IMR-90 (cell line): ENCODE measurements around the gene KRTAP4-12. TPM values are rescaled to one million over a fixed set of nuclear protein-coding genes. Genes with fewer than 3 reads are reported as not detected.

Experiments used
- ATAC-seq: fragments of 200-7000 bp; cut with Tn5 transposase; 2 replicates; pipeline ENCODE4 v1.9.1; 2020; ENCODE audit warnings: low read depth, mild to moderate bottlenecking, moderate library complexity
- BruUV-seq: library from RNA; stranded (reverse); fragments of 400-500 nt; replicated peaks from 2 replicates; lab custom pipeline; 2021; lab: Mats Ljungman, UMichigan
- CTCF ChIA-PET: fragments of 300-600 bp; formaldehyde crosslinking; extraction: SDS; loops from one replicate; lab custom pipeline; 2021; ENCODE audit warnings: antibody characterized with exemption; lab: Yijun Ruan, JAX
- POLR2A ChIA-PET: fragments of 300-600 bp; sonication (Branson Sonifier 250); formaldehyde crosslinking; loops from one replicate; lab custom pipeline; 2022; ENCODE audit warnings: antibody characterized with exemption; ENCODE audit not compliant: unreplicated experiment; lab: Charles Lee
- DNase-seq: peaks from one replicate; pipeline ENCODE4 v3.0.0; 2013
- H2AFZ ChIP-seq: replicated peaks from 2 replicates; pipeline ENCODE3; 2013; ENCODE audit warnings: low read length, mild to moderate bottlenecking; ENCODE audit not compliant: poor library complexity
- H2AK5ac ChIP-seq: 2 replicates; pipeline ENCODE4 v1.6.1; 2013; ENCODE audit warnings: low read depth, low read length, inconsistent platforms
- H2AK9ac ChIP-seq: replicated peaks from 2 replicates; pipeline ENCODE3; 2013; ENCODE audit warnings: mild to moderate bottlenecking, low read depth, low read length, moderate library complexity; ENCODE audit not compliant: poor library complexity
- H2BK120ac ChIP-seq: 2 replicates; pipeline ENCODE4 v1.6.1; 2013; ENCODE audit warnings: low read depth, low read length, inconsistent platforms
- H2BK15ac ChIP-seq: 3 replicates; pipeline ENCODE4 v1.6.1; 2013; ENCODE audit warnings: low read depth, low read length, inconsistent platforms
- H2BK20ac ChIP-seq: 2 replicates; pipeline ENCODE4 v1.6.1; 2013; ENCODE audit warnings: low read depth, mild to moderate bottlenecking, inconsistent platforms, low read length, moderate library complexity
- H2BK5ac ChIP-seq: 2 replicates; pipeline ENCODE4 v1.6.1; 2013; ENCODE audit warnings: mild to moderate bottlenecking, low read depth, low read length, inconsistent platforms; ENCODE audit not compliant: poor library complexity, severe bottlenecking
- H3K14ac ChIP-seq: replicated peaks from 2 replicates; pipeline ENCODE4 v1.6.1; 2013; ENCODE audit warnings: low read depth, low read length, inconsistent platforms
- H3K18ac ChIP-seq: 2 replicates; pipeline ENCODE4 v1.6.1; 2013; ENCODE audit warnings: low read depth, low read length, control low read depth
- H3K23ac ChIP-seq: 2 replicates; pipeline ENCODE4 v1.6.1; 2013; ENCODE audit warnings: low read depth, low read length, inconsistent platforms
- H3K27ac ChIP-seq: 2 replicates; pipeline ENCODE4 v1.5.1; 2013; ENCODE audit warnings: mild to moderate bottlenecking, control low read depth, low read length; ENCODE audit not compliant: insufficient read depth
- H3K27me3 ChIP-seq: 2 replicates; pipeline ENCODE4 v1.6.1; 2013; ENCODE audit warnings: low read length; ENCODE audit not compliant: control insufficient read depth, insufficient read depth
- H3K36me3 ChIP-seq: 2 replicates; pipeline ENCODE4 v1.6.1; 2013; ENCODE audit warnings: low read length, mixed read lengths; ENCODE audit not compliant: control insufficient read depth, insufficient read depth
- H3K4ac ChIP-seq: 2 replicates; pipeline ENCODE4 v1.6.1; 2013; ENCODE audit warnings: low read depth, low read length, inconsistent platforms
- H3K4me1 ChIP-seq: 2 replicates; pipeline ENCODE4 v1.6.1; 2013; ENCODE audit warnings: low read length, mixed read lengths; ENCODE audit not compliant: control insufficient read depth, insufficient read depth
- H3K4me2 ChIP-seq: 2 replicates; pipeline ENCODE4 v1.6.1; 2013; ENCODE audit warnings: low read depth, mild to moderate bottlenecking, control low read depth, low read length, moderate library complexity
- H3K4me3 ChIP-seq: 2 replicates; pipeline ENCODE4 v1.5.1; 2013; ENCODE audit warnings: low read depth, mild to moderate bottlenecking, control low read depth, low read length, moderate library complexity; ENCODE audit not compliant: insufficient read depth
- H3K56ac ChIP-seq: 2 replicates; pipeline ENCODE4 v1.6.1; 2013; ENCODE audit warnings: low read length, inconsistent platforms; ENCODE audit not compliant: insufficient read depth; ENCODE audit errors: extremely low read depth
- H3K79me1 ChIP-seq, 2 experiments: 2 replicates each; pipeline ENCODE4 v1.6.1; 2013; ENCODE audit warnings: low read length in 2 of 2, inconsistent platforms in 1 of 2, low read depth in 1 of 2
- H3K9ac ChIP-seq: 2 replicates; pipeline ENCODE4 v1.6.1; 2013; ENCODE audit warnings: low read depth, low read length, control low read depth
- H3K9me1 ChIP-seq: 2 replicates; pipeline ENCODE4 v1.6.1; 2013; ENCODE audit warnings: low read length, inconsistent platforms; ENCODE audit not compliant: insufficient read depth
- H3K9me3 ChIP-seq: 2 replicates; pipeline ENCODE4 v1.6.1; 2013; ENCODE audit warnings: low read length; ENCODE audit not compliant: control insufficient read depth, insufficient read depth
- H4K20me1 ChIP-seq: 2 replicates; pipeline ENCODE4 v1.6.1; 2013; ENCODE audit warnings: low read length, inconsistent platforms; ENCODE audit not compliant: insufficient read depth
- H4K5ac ChIP-seq: 2 replicates; pipeline ENCODE4 v1.6.1; 2013; ENCODE audit warnings: mild to moderate bottlenecking, low read depth, low read length, control low read depth
- H4K8ac ChIP-seq, 2 experiments: 2 replicates each; pipeline ENCODE4 v1.6.1; 2013; ENCODE audit warnings: low read depth in 2 of 2, low read length in 2 of 2, control low read depth in 1 of 2, inconsistent platforms in 1 of 2
- H4K91ac ChIP-seq: 2 replicates; pipeline ENCODE4 v1.6.1; 2013; ENCODE audit warnings: low read depth, low read length, inconsistent platforms; ENCODE audit not compliant: insufficient read depth
- MAFK ChIP-seq: IDR thresholded peaks from 2 replicates; pipeline ENCODE4 v1.6.1; 2012; ENCODE audit warnings: low read depth, low read length, improper control_type of control experiment
- MXI1 ChIP-seq: IDR thresholded peaks from 2 replicates; pipeline ENCODE4 v1.6.1; 2012; ENCODE audit warnings: low read depth, mild to moderate bottlenecking, low read length, moderate library complexity, borderline replicate concordance
- RCOR1 ChIP-seq: IDR thresholded peaks from 2 replicates; pipeline ENCODE4 v1.6.1; 2012; ENCODE audit warnings: mild to moderate bottlenecking, low read length, improper control_type of control experiment; ENCODE audit not compliant: insufficient replicate concordance
- WGBS, 2 experiments: methylation state at CpG; one replicate each; pipeline versions ENCODE4 v1.1.5 to v1.1.7; 2013; ENCODE audit warnings: missing lambda C conversion rate in 2 of 2; ENCODE audit not compliant: insufficient read length in 1 of 2; ENCODE audit errors: extremely low coverage in 2 of 2; 5-methylcytosine and 5-hydroxymethylcytosine counted together
- dilution Hi-C: fragments of 300-500 bp; cut with HindIII; formaldehyde crosslinking; loops from one replicate; pipeline ENCODE4 v1.14.3; 2018; ENCODE audit warnings: low sequenced_read_pairs; ENCODE audit not compliant: unreplicated experiment
- in situ Hi-C: fragments of 300-500 bp; cut with MboI; formaldehyde crosslinking; loops from 3 replicates; pipeline ENCODE4 v1.14.3; 2019; ENCODE audit warnings: low sequenced_read_pairs, inconsistent platforms, mixed read lengths
- intact Hi-C: fragments of 100-400 bp; cut with micrococcal nuclease; formaldehyde crosslinking; loops from 2 replicates; pipeline ENCODE4 v1.10.0; 2022
- polyA plus RNA-seq, 3 experiments: library from polyadenylated mRNA; depleted of rRNA; stranded (reverse); fragments of >200 nt; gene quantifications; 2 replicates each; pipeline ENCODE4 v1.2.3, GENCODE V29; 2012; ENCODE audit warnings: low replicate concordance in 1 of 3
- total RNA-seq: library from RNA; depleted of rRNA; stranded (reverse); fragments of >200 nt; gene quantifications from 2 replicates; pipeline ENCODE4 v1.2.3, GENCODE V29; 2012
- TF ChIP-seq, protein P1 (sequence below): conservative IDR thresholded peaks from 2 replicates; pipeline ENCODE4 v1.5.1; 2012; ENCODE audit warnings: mild to moderate bottlenecking, low read depth, low read length, improper control_type of control experiment
- TF ChIP-seq, protein P2 (sequence below): fragments of 150-350 bp; IDR thresholded peaks from 2 replicates; pipeline ENCODE4 v1.6.1; 2017; ENCODE audit warnings: mild to moderate bottlenecking, antibody characterized with exemption, low read length, low read depth

The KRTAP4-12 gene
- total and polyA plus RNA-seq, 2 of the 4 experiments (the other 2 are of a cell fraction): 0.18 to 1.1 TPM

DNA sequence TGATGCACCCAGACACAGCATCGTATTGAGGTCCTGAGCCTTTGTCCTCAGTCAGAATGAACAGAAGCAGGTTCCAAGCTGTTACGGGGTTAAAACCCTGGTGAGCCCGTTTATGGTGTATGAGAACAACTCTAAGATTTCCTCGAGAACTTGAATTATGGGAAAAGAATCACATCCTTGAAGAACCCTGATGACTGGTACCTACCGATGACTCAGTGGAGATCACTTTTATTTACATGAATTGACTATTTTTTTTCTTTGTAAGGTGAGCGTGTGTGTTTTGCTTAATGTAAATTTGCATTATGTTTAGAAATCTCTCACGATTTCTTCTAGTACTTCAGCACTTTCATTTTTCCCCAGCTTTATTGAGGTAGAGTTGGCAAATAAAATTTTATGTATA lies 39.8 kb upstream of the KRTAP4-12 start:
- no peak overlapping the region for H3K4me2 ChIP-seq
- no peak overlapping the region for H2AK5ac ChIP-seq
- no TSS peak for BruUV-seq
- TF ChIP-seq, protein P1, sequence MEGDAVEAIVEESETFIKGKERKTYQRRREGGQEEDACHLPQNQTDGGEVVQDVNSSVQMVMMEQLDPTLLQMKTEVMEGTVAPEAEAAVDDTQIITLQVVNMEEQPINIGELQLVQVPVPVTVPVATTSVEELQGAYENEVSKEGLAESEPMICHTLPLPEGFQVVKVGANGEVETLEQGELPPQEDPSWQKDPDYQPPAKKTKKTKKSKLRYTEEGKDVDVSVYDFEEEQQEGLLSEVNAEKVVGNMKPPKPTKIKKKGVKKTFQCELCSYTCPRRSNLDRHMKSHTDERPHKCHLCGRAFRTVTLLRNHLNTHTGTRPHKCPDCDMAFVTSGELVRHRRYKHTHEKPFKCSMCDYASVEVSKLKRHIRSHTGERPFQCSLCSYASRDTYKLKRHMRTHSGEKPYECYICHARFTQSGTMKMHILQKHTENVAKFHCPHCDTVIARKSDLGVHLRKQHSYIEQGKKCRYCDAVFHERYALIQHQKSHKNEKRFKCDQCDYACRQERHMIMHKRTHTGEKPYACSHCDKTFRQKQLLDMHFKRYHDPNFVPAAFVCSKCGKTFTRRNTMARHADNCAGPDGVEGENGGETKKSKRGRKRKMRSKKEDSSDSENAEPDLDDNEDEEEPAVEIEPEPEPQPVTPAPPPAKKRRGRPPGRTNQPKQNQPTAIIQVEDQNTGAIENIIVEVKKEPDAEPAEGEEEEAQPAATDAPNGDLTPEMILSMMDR: no peak
- no peak for TF ChIP-seq MXI1
- TF ChIP-seq, protein P2, sequence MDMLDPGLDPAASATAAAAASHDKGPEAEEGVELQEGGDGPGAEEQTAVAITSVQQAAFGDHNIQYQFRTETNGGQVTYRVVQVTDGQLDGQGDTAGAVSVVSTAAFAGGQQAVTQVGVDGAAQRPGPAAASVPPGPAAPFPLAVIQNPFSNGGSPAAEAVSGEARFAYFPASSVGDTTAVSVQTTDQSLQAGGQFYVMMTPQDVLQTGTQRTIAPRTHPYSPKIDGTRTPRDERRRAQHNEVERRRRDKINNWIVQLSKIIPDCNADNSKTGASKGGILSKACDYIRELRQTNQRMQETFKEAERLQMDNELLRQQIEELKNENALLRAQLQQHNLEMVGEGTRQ: no peak
- TF ChIP-seq RCOR1: no peak
- TF ChIP-seq MAFK: no peak
- H3K9me1 ChIP-seq: no peaks in the 10 kb centered on the region
- no peak overlapping the region for H4K91ac ChIP-seq
- no peak overlapping the region for H3K27ac ChIP-seq
- H3K9me3 ChIP-seq: no peaks in the 10 kb centered on the region
- H2BK15ac ChIP-seq: no peak overlapping the region; the same call in 2 of the 3 replicates
- in situ Hi-C loops (no loop called here), dilution Hi-C loops (no loop called here), intact Hi-C loops (no loop called here)
- H3K18ac ChIP-seq: no peak overlapping the region
- ChIA-PET CTCF (no interaction called here), POLR2A (no interaction called here)
- H4K8ac ChIP-seq: no peak overlapping the region
- no peak overlapping the region for H3K4me3 ChIP-seq
- no peak overlapping the region for H4K5ac ChIP-seq
- no peak overlapping the region for H3K9ac ChIP-seq
- H2BK5ac ChIP-seq: no peak overlapping the region
- DNase-seq: no peak
- H3K23ac ChIP-seq: no peak overlapping the region
- WGBS, 2 experiments: 92% methylated on average over 2 of the region's 7 CpGs; no CpG with 5 or more reads in 1 of the 2 experiments
- H2AFZ ChIP-seq: peak overlapping the region; percentile 26
- no peaks in the 10 kb centered on the region; the same call in 1 of the 2 replicates for H3K27me3 ChIP-seq
- H3K79me1 ChIP-seq: no peaks in the 10 kb centered on the region
- peak overlapping the region; percentile 14; the same call in 1 of the 2 replicates for H2BK20ac ChIP-seq
- no peak overlapping the region for H3K4ac ChIP-seq
- no peaks in the 10 kb centered on the region for H3K36me3 ChIP-seq
- no peak overlapping the region for H2AK9ac ChIP-seq
- no peak overlapping the region for H2BK120ac ChIP-seq
- H4K20me1 ChIP-seq: no peaks in the 10 kb centered on the region
- no peak overlapping the region for H3K56ac ChIP-seq
- no peak overlapping the region for H3K14ac ChIP-seq
- no peaks in the 10 kb centered on the region for H3K4me1 ChIP-seq
- ATAC-seq: no peak
